ENCODE data around the gene CDCA5. TPM values are rescaled to one million over a fixed set of nuclear protein-coding genes. Genes with fewer than 3 reads are reported as not detected.

The CDCA5 gene
- 53.2 to 69.3 TPM (median 67.2 TPM) in 5 replicates for total RNA-seq (2022; extraction: Qiagen RNA extraction; ENCODE audit: low read depth)

GRCh38 chr11:65083834-65084597 lies at the start of gene CDCA5, which contains the start of gene ZFPL1:
Gene CDCA5 (minus strand): TSS chr11:65084040. CDS start chr11:65083978, 62 bp downstream.
Gene ZFPL1 (plus strand): TSS chr11:65084222. CDS start chr11:65084699, 477 bp downstream.

GRCh38 chr11:65121865-65122696 lies 38.2 kb upstream of the CDCA5 start, which contains the start of the genes FAU and MRPL49:
Gene FAU (minus strand): TSS chr11:65122134. CDS start chr11:65121813, 321 bp downstream.
Gene MRPL49 (plus strand): TSS chr11:65122321. CDS start chr11:65122347, 26 bp downstream.

GRCh38 chr11:65117206-65118096 lies 33.6 kb upstream of the CDCA5 start, which contains the start of gene ZNHIT2:
Gene ZNHIT2 (minus strand): TSS chr11:65117701. CDS start chr11:65117653, 48 bp downstream.

GRCh38 chr11:65111744-65112545 lies 28.1 kb upstream of the CDCA5 start, which contains the start of gene TM7SF2:
Gene TM7SF2 (plus strand): TSS chr11:65111872. CDS start chr11:65112016, 144 bp downstream.

GRCh38 chr11:65095974-65096806 lies 12.3 kb upstream of the CDCA5 start, which contains the start of gene VPS51:
Gene VPS51 (plus strand): TSS chr11:65096214. CDS start chr11:65096251, 37 bp downstream.

GRCh38 chr11:65058419-65059054 lies 25.3 kb downstream of the CDCA5 start, which contains the start of gene NAALADL1:
Gene NAALADL1 (minus strand): TSS chr11:65058553. CDS start chr11:65058521, 32 bp downstream.

GRCh38 chr11:65040847-65041622 lies 42.8 kb downstream of the CDCA5 start, which contains the start of gene SAC3D1:
Gene SAC3D1 (plus strand): TSS chr11:65041210. CDS start chr11:65041293, 83 bp downstream.

Other genes starting within 250 kb of the CDCA5 start
- 0.83 to 2.2 TPM (median 1.7 TPM) in 5 replicates for gene CDC42BPG, start 239.4 kb downstream of the CDCA5 start, total RNA-seq (2022; extraction: Qiagen RNA extraction; ENCODE audit: low read depth)
- 93.7 to 127 TPM (median 121 TPM) in 5 replicates for gene EHD1, start 205.4 kb downstream of the CDCA5 start, total RNA-seq (2022; extraction: Qiagen RNA extraction; ENCODE audit: low read depth)
- 10.9 to 23.2 TPM (median 22.0 TPM) in 5 replicates for gene ATG2A, start 166.8 kb downstream of the CDCA5 start, total RNA-seq (2022; extraction: Qiagen RNA extraction; ENCODE audit: low read depth)
- 2.7 to 6.1 TPM (median 4.4 TPM) in 5 replicates for gene PPP2R5B, start 159.4 kb downstream of the CDCA5 start, total RNA-seq (2022; extraction: Qiagen RNA extraction; ENCODE audit: low read depth)
- gene GPHA2, start 148.1 kb downstream of the CDCA5 start, total RNA-seq (2022; extraction: Qiagen RNA extraction; ENCODE audit: low read depth): not detected in 5 replicates
- gene MAJIN, start 111.9 kb downstream of the CDCA5 start, total RNA-seq (2022; extraction: Qiagen RNA extraction; ENCODE audit: low read depth): not detected in 5 replicates
- gene BATF2, start 87.1 kb downstream of the CDCA5 start, total RNA-seq (2022; extraction: Qiagen RNA extraction; ENCODE audit: low read depth): 0.54 to 0.98 TPM (median 0.74 TPM) in 5 replicates
- 167 to 190 TPM (median 185 TPM) in 5 replicates for gene ARL2, start 69.9 kb downstream of the CDCA5 start, total RNA-seq (2022; extraction: Qiagen RNA extraction; ENCODE audit: low read depth)
- gene SNX15, start 56.6 kb downstream of the CDCA5 start, total RNA-seq (2022; extraction: Qiagen RNA extraction; ENCODE audit: low read depth): 21.9 to 25.1 TPM (median 22.4 TPM) in 5 replicates
- 27.0 to 62.7 TPM (median 56.1 TPM) in 5 replicates for gene SAC3D1, start 42.8 kb downstream of the CDCA5 start, total RNA-seq (2022; extraction: Qiagen RNA extraction; ENCODE audit: low read depth)
- gene NAALADL1, start 25.5 kb downstream of the CDCA5 start, total RNA-seq (2022; extraction: Qiagen RNA extraction; ENCODE audit: low read depth): not detected in 5 replicates
- 29.6 to 35.3 TPM (median 30.6 TPM) in 5 replicates for gene ZFPL1, start 182 bp upstream of the CDCA5 start, total RNA-seq (2022; extraction: Qiagen RNA extraction; ENCODE audit: low read depth)
- 49.7 to 55.7 TPM (median 55.4 TPM) in 5 replicates for gene VPS51, start 12.2 kb upstream of the CDCA5 start, total RNA-seq (2022; extraction: Qiagen RNA extraction; ENCODE audit: low read depth)
- gene TM7SF2, start 27.8 kb upstream of the CDCA5 start, total RNA-seq (2022; extraction: Qiagen RNA extraction; ENCODE audit: low read depth): 3.7 to 10.9 TPM (median 5.7 TPM) in 5 replicates
- 11.5 to 24.2 TPM (median 22.7 TPM) in 5 replicates for gene ZNHIT2, start 33.7 kb upstream of the CDCA5 start, total RNA-seq (2022; extraction: Qiagen RNA extraction; ENCODE audit: low read depth)
- 660 to 1,037 TPM (median 959 TPM) in 5 replicates for gene FAU, start 38.1 kb upstream of the CDCA5 start, total RNA-seq (2022; extraction: Qiagen RNA extraction; ENCODE audit: low read depth)
- gene MRPL49, start 38.3 kb upstream of the CDCA5 start, total RNA-seq (2022; extraction: Qiagen RNA extraction; ENCODE audit: low read depth): 56.2 to 79.8 TPM (median 71.3 TPM) in 5 replicates
- 24.2 to 45.2 TPM (median 43.1 TPM) in 5 replicates for gene SYVN1, start 50.5 kb upstream of the CDCA5 start, total RNA-seq (2022; extraction: Qiagen RNA extraction; ENCODE audit: low read depth)
- gene SPDYC, start 86.2 kb upstream of the CDCA5 start, total RNA-seq (2022; extraction: Qiagen RNA extraction; ENCODE audit: low read depth): not detected in 5 replicates
- gene CAPN1, start 97.9 kb upstream of the CDCA5 start, total RNA-seq (2022; extraction: Qiagen RNA extraction; ENCODE audit: low read depth): 75.9 to 131 TPM (median 115 TPM) in 5 replicates
- gene POLA2, start 177.9 kb upstream of the CDCA5 start, total RNA-seq (2022; extraction: Qiagen RNA extraction; ENCODE audit: low read depth): 13.8 to 24.5 TPM (median 18.0 TPM) in 5 replicates
- gene CDC42EP2, start 230.8 kb upstream of the CDCA5 start, total RNA-seq (2022; extraction: Qiagen RNA extraction; ENCODE audit: low read depth): 13.7 to 22.4 TPM (median 14.9 TPM) in 5 replicates
- 39.2 to 48.6 TPM (median 42.1 TPM) in 5 replicates for gene DPF2, start 249.8 kb upstream of the CDCA5 start, total RNA-seq (2022; extraction: Qiagen RNA extraction; ENCODE audit: low read depth)